ENCODE measurements around the gene OSBPL1A.

The OSBPL1A gene

GRCh38 chr18:24397694-24398368 lies at the start of gene OSBPL1A:
Gene OSBPL1A (minus strand): TSS chr18:24397824. CDS start chr18:24377533, 20,291 bp downstream.
- DNase-seq: peak; percentile 70

DNA sequence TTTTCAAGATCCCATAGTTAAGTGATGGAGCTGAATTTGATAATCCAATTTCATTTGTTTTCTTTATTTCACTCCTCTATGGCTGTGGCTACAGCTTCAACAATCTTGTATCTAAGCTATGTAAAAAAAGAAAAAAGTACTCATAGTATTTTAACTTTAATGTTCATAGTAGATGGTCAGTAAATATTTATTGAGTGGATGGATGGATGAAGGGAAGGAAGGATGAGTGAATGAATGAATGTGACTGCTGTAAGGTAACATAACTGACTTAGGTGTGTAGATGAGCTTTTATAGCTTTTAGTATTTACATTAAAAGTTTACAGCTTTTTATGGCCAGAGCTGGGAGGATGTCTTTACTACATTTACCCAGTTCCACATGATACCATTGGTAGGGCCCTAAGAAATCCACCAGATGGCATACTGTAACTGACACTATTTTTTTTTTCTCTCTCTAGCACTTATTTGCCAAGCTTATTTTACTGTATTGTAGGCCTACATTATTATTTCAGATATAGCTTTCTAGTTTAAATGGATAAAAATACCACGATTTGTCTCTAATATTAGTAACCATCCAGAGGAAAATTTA lies 49.4 kb upstream of the OSBPL1A start:
- DNase-seq: peak; percentile 1

DNA sequence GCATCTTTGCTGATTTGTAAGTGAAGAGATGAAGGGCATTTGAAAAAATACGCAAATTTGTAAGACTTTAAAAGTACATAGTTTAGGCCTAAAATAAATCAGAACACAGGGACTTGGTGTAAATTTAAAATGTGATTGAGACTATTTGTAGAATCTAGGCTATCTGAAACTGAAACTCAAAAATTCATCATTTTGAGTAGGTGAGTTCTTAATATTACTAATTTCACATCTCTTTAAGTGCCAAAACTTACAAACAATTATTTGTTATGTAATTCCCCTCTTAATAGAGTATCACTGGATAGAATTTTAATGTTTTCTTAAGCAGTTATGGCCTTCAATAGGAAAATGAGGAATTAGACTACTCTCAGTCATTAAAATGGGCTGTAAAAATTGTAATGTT lies 48.8 kb upstream of the OSBPL1A start:
- no peak for DNase-seq

DNA sequence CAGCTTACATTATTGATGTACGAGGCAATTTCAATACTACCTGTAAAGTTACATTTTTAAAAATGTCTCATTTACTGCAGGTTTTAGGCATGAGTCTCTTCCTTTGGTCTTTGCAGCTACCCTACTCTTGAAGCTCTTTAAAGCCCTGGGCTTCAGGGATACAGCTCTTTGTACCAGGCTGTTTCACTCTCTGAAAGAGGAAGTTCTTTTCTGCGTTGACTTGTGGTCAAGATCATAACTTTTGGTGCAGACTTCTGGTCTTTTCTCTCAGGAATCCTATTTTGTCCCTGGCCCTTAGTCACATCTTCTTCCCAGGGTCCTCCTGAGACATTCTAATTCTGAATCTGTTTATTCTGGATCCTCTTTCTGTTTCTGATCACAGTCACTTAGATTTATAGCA lies 46.2 kb upstream of the OSBPL1A start:
- DNase-seq: no peak

- no peak for DNase-seq
Measured at GRCh38 chr18:24436939-24437338, 39.3 kb upstream of the OSBPL1A start.

GRCh38 chr18:24432618-24433017 lies 35.0 kb upstream of the OSBPL1A start:
- no peak for DNase-seq

DNA sequence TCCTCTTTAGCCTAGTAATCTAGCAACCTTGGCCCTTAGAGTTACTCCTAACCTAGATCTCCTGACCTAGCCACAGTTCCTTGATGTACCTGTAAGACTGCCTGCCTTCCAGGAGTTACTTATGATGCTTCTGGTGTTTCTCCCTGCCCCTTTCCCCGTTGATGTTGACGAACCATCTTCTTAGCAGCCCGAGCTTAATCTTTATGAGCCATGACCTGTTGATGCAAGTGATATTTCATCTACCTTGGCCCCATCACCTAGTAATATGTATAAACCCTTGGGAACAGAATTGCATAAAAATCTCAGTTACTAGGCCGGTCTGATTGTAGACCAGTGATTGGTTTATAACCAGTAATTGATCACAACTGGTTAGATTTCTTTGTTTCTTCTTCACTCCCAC lies 31.6 kb upstream of the OSBPL1A start:
- no peak for DNase-seq

GRCh38 chr18:24428709-24429108 lies 31.1 kb upstream of the OSBPL1A start:
- DNase-seq: no peak

GRCh38 chr18:24427484-24427883 lies 29.9 kb upstream of the OSBPL1A start:
- DNase-seq: no peak

- DNase-seq: peak; percentile 29
Measured at GRCh38 chr18:24426398-24427294, 29.0 kb upstream of the OSBPL1A start, which contains the start of gene IMPACT. Gene IMPACT (plus strand): TSS chr18:24426670. CDS start chr18:24426757, 87 bp downstream.

GRCh38 chr18:24426073-24426397 lies 28.4 kb upstream of the OSBPL1A start:
- DNase-seq: no peak

DNA sequence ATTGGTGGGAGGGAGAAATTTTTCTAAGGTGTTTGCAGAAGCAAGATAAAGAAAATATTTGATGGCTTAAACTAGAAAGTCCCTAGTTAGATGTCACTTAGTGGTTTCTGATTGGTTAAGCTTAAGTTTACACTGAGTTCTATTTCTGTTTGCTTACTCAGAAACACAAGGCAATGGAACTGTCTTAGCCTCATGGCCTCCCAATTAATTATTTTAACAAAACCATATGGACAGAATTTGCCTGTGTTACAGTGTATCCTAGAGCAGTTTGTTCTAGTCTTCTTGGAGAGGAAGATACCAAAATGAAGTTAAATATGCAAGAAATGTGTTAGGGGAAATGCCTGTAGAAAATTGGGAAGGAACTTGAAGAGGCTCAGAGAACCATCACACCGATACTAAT lies 24.2 kb upstream of the OSBPL1A start:
- DNase-seq: no peak

GRCh38 chr18:24420551-24420950 lies 22.9 kb upstream of the OSBPL1A start:
- DNase-seq: no peak

GRCh38 chr18:24417480-24417879 lies 19.9 kb upstream of the OSBPL1A start:
- no peak for DNase-seq

DNA sequence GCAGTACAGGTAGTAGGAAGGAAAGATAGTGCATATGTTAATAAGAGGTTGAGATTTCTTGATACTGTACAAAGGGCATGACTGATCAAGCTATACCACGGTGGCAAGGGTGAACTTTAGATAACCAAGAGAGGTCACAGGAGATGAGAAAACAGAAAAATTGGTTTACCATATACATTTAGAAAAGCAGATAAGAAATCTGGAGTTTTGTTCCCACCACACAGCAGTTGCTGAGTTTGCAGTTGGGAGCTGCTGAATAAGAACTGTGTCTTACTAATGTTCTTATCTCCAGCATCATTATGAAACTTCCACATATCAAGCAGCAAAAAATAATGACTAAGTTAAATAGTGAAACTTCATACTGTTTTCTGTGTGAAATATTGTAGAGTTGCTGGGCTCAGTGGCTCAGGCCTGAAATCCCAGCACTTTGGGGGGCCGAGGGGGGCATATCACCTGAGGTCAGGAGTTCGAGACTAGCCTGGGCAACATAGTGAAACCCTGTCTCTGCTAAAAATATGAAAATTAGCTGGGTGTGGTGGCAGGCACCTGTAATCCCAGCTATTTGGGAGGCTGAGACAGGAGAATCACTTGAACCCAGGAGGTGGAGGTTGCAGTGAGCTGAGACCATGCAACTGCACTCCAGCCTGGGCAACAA lies 16.9 kb upstream of the OSBPL1A start:
- no peak for DNase-seq

- DNase-seq: no peak
Measured at GRCh38 chr18:24413148-24413547, 15.5 kb upstream of the OSBPL1A start.

DNA sequence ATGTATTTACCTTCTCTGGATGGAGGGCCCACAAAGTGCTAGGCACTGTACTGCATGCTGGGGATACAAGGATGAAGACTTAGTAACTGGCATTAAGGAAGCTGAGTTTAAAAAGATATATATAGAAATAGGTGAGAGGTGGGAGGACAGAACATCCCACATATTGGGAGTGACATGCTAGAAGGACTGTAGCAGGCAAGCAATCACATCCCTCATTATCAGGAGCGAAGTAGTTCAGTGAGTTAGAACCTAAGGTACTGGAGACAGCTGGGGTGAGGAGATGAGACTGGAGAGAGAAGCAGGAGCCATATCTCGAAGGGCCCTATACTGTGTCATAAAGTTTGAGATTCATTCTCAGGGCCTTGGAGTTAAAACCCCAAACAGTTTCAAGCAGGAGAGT lies 10.9 kb upstream of the OSBPL1A start:
- no peak for DNase-seq

DNA sequence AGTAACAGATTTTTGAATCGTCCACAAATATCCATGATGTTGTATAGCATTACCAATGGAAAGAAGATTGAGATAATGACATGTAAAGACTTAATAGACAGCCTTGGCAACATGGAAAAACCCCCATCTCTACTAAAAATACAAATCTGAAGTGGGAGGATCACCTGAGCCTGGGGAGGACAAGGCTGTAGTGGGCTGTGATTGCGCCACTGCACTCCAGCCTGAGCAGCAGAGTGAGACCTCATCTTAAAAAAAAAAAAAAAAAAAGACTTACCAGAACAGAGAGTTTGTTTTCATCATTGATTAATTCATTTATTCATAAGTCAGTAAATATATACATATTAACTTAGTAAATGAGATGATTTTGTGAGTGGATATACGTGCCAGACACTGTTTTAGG lies 7.0 kb upstream of the OSBPL1A start:
- DNase-seq: no peak

DNA sequence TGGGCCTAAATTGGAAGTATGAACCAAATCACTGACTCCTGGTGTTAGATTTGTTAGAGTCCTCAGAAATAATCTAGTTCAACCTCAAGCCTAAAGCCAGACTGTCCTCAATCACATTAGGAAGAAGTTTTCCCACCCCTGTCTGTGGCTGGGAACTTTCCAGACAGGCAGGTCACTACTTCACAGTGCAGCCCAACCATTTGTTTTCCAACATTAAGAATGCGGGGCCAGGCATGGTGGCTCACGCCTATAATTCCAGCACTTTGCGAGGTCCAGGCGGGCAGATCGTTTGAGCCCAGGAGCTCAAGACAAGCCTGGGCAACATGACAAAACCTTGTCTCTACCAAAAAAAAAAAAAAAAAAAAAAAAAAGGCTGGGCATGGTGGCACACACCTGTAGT lies 5.5 kb upstream of the OSBPL1A start:
- DNase-seq: no peak

- no peak for DNase-seq
Measured at GRCh38 chr18:24402209-24402785, 4.7 kb upstream of the OSBPL1A start.

DNA sequence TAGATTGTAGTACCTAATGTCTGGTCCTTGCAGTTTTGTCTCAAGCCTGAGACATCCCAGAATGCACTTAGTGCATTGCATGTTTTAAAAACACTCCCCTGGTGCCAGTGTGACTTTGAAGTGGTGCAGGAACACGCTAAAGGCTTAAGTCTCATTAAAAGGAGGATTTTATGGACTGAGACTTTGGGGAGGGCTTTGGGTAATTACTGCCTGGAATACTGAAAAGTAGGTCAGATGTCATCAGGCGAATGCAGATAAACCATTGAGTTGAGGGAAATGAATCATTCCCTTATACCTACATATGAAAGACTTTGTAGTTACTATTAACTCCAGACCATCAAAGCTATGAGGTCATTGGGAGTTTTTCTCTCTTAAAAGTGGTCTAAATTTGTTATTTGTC lies 3.0 kb upstream of the OSBPL1A start:
- no peak for DNase-seq

DNA sequence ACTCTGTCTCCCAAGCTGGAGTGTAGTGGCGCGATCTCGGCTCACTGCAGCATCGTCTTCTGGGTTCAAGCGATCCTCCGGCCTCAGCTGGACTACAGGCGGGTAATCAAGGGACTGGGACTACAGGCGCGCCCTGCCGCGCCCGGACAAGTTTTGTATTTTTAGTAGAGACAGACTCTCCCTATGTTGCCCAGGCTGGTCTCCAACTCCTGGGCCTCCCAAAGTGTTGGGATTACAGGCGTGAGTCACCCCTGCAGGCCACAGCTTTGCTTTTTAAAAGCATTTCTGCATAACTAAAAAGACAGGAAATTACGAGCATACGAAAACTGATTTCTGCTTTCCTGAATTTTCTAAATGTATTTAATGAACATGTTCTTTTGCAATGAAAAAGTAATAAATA lies 916 bp upstream of the OSBPL1A start:
- no peak for DNase-seq

DNA sequence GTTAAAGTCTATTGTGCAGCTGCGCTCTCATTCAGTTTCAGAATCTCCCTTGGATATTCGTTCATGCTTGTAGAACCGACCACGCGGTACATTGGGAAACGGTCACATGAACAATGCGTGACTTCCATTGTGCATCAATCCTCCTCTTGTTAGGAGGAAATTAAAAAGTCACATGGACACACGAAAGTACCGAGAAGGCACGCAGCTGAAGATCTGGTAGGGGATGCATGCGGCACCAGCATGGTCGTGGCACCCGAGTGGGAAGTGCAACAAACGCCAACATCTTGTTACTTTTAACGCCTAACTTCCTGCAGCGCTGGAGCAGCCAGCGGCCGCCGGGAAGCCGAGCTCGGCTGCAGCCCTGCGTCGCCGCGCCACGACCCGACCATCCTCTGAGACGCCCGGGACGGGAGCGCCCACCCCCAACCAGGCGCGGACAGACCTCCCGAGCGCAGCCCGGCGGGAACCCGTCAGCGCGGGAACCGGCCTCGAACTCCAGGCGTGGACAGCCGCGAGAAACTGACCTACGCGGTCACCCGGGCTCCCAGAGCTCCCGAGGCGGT lies 412 bp downstream of the OSBPL1A start:
- peak; percentile 61 for DNase-seq
